Measurements from ENCODE around the gene CTBS.

The CTBS gene

GRCh38 chr1:84583648-84584047, 9.4 kb upstream of the CTBS start:
- Histone ChIP-seq H3K9me2 (ENCODE audit: low read depth, low read length) (no peaks in the 10 kb centered on the region), H3K27ac (ENCODE audit: low read depth, low read length, poor library complexity, severe bottlenecking) (no peak overlapping the region), H3K36me3 (ENCODE audit: insufficient read depth, low read length) (no peaks in the 10 kb centered on the region; the same call in 1 of the 2 replicates), H3K27me3 (ENCODE audit: insufficient read depth, low read length) (no peaks in the 10 kb centered on the region), H3F3A (ENCODE audit: insufficient read depth, low read length) (no peaks in the 10 kb centered on the region), H3K4me1 (ENCODE audit: insufficient read depth, low read length, severe bottlenecking) (no peaks in the 10 kb centered on the region), H3K9me3 (ENCODE audit: low read length) (peaks cover 15% of the 10 kb centered on the region; the same call in 1 of the 2 replicates), H3K4me3 (ENCODE audit: low read depth, low read length, poor library complexity, severe bottlenecking) (no peak overlapping the region), H2AFZ (ENCODE audit: low read length) (no peak overlapping the region), H3K4me2 (ENCODE audit: low read length) (no peak overlapping the region), H3K9ac (ENCODE audit: low read length) (no peak overlapping the region), H3K79me2 (ENCODE audit: insufficient read depth, low read length) (no peaks in the 10 kb centered on the region), H4K20me1 (ENCODE audit: insufficient read depth, low read length) (no peaks in the 10 kb centered on the region)
- TF ChIP-seq EZH2 (IDR thresholded peaks at IDR 0.05; ENCODE audit: borderline replicate concordance, low read length) (no peak), CTCF (IDR thresholded peaks at IDR 0.05; ENCODE audit: low read length) (no peak)

- H3K4me3 ChIP-seq (ENCODE audit: low read depth, low read length, poor library complexity, severe bottlenecking): no peak overlapping the region
These were observed 8.8 kb upstream of the CTBS start for GRCh38 chr1:84582802-84583587.

GRCh38 chr1:84581648-84582047, 7.4 kb upstream of the CTBS start:
- TF ChIP-seq EZH2 (IDR thresholded peaks at IDR 0.05; ENCODE audit: borderline replicate concordance, low read length) (no peak), CTCF (IDR thresholded peaks at IDR 0.05; ENCODE audit: low read length) (no peak)
- H4K20me1 ChIP-seq (ENCODE audit: insufficient read depth, low read length): no peaks in the 10 kb centered on the region
- no peak overlapping the region for H3K9ac ChIP-seq (ENCODE audit: low read length)
- H3K9me3 ChIP-seq (ENCODE audit: low read length): peaks cover 15% of the 10 kb centered on the region; the same call in 1 of the 2 replicates
- no peaks in the 10 kb centered on the region for H3K4me1 ChIP-seq (ENCODE audit: insufficient read depth, low read length, severe bottlenecking)
- no peaks in the 10 kb centered on the region for H3K9me2 ChIP-seq (ENCODE audit: low read depth, low read length)
- no peaks in the 10 kb centered on the region for H3K79me2 ChIP-seq (ENCODE audit: insufficient read depth, low read length)
- no peak overlapping the region for H3K4me2 ChIP-seq (ENCODE audit: low read length)
- no peaks in the 10 kb centered on the region for H3K27me3 ChIP-seq (ENCODE audit: insufficient read depth, low read length)
- no peaks in the 10 kb centered on the region for H3F3A ChIP-seq (ENCODE audit: insufficient read depth, low read length)
- H3K36me3 ChIP-seq (ENCODE audit: insufficient read depth, low read length): no peaks in the 10 kb centered on the region; the same call in 1 of the 2 replicates
- H2AFZ ChIP-seq (ENCODE audit: low read length): no peak overlapping the region
- no peak overlapping the region for H3K4me3 ChIP-seq (ENCODE audit: low read depth, low read length, poor library complexity, severe bottlenecking)
- H3K27ac ChIP-seq (ENCODE audit: low read depth, low read length, poor library complexity, severe bottlenecking): no peak overlapping the region

More at GRCh38 chr1:84582802-84583587, 8.8 kb upstream of the CTBS start:
- no peak overlapping the region for H3K27ac ChIP-seq (ENCODE audit: low read depth, low read length, poor library complexity, severe bottlenecking)
- no peak for TF ChIP-seq CTCF (IDR thresholded peaks at IDR 0.05; ENCODE audit: low read length)
- no peak for TF ChIP-seq EZH2 (IDR thresholded peaks at IDR 0.05; ENCODE audit: borderline replicate concordance, low read length)
- H3K9me3 ChIP-seq (ENCODE audit: low read length): peaks cover 15% of the 10 kb centered on the region; the same call in 1 of the 2 replicates
- H3K27me3 ChIP-seq (ENCODE audit: insufficient read depth, low read length): no peaks in the 10 kb centered on the region
- H3K36me3 ChIP-seq (ENCODE audit: insufficient read depth, low read length): no peaks in the 10 kb centered on the region; the same call in 1 of the 2 replicates
- no peaks in the 10 kb centered on the region for H3K79me2 ChIP-seq (ENCODE audit: insufficient read depth, low read length)
- H3K9ac ChIP-seq (ENCODE audit: low read length): no peak overlapping the region
- H3K4me1 ChIP-seq (ENCODE audit: insufficient read depth, low read length, severe bottlenecking): no peaks in the 10 kb centered on the region
- H2AFZ ChIP-seq (ENCODE audit: low read length): no peak overlapping the region
- no peaks in the 10 kb centered on the region for H3F3A ChIP-seq (ENCODE audit: insufficient read depth, low read length)
- H3K9me2 ChIP-seq (ENCODE audit: low read depth, low read length): no peaks in the 10 kb centered on the region
- no peak overlapping the region for H3K4me2 ChIP-seq (ENCODE audit: low read length)
- no peaks in the 10 kb centered on the region for H4K20me1 ChIP-seq (ENCODE audit: insufficient read depth, low read length)

Data from OCI-LY1 (cell line).